Iris pigment epithelial cell (primary cell): ENCODE results near the gene PPIP5K2.
"Not testable (repeated sequence)": the region's sequence is repeated elsewhere in the genome, so short reads cannot be mapped to it uniquely, and the experiment has no call there.

Source experiments
- DNase-seq: peaks from one replicate; pipeline ENCODE4 v3.0.0-alpha.2; 2011; ENCODE audit warnings: low read depth

PPIP5K2 gene

DNA sequence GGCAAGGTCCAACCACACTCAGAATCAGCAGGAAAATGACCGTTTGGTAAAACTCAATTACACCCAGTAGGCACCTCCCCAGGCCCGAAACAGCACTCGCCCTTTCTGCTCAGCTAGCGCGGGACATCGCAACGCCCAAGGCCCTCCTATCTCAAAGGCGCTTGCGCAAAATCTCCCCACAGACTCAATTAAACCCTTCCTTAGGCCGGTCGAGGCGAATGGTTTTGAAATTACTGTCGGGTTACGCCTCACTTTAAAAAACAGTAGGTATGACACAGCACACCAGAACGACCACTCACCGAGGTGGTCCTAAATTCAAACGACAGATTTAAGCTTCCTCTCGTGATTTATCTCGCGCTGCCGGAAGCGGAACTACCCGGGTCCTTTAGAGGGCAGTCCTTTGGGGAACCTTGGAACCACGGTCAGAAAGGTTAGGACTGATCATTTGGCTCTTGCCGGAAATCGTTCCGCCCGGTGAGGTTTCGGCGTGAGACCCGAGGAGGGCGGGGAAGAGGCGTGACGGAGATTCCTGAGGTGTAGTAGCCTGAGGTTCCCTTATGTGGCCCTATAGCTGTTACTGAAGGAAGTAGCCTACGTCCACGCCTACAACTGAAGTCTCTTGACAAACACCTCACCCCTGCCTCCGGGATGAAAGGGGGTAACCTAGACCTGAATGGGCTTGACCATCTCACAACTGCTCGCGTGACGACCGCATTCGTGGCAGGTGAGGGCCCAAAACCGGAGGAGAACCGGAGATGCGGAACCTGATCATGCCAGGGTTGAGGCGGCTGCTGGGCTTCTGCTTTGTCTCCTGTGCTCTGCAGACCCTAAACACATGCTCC lies at the start of gene PPIP5K2, which contains the start of gene GIN1:
Gene PPIP5K2 (plus strand): TSS at position 537 of the 842 bp plus-strand sequence. CDS start 9,289 bp downstream, outside the sequence.
Gene GIN1 (minus strand): TSS at position 374 of the 842 bp plus-strand sequence. CDS start 11,431 bp downstream, outside the sequence.
- DNase-seq: peak; percentile 99

- not testable (repeated sequence) for DNase-seq
Observed at GRCh38 chr5:103073500-103073899, 46.6 kb upstream of the PPIP5K2 start.

- no peak for DNase-seq
Observed at GRCh38 chr5:103075442-103075841, 44.7 kb upstream of the PPIP5K2 start.

DNA sequence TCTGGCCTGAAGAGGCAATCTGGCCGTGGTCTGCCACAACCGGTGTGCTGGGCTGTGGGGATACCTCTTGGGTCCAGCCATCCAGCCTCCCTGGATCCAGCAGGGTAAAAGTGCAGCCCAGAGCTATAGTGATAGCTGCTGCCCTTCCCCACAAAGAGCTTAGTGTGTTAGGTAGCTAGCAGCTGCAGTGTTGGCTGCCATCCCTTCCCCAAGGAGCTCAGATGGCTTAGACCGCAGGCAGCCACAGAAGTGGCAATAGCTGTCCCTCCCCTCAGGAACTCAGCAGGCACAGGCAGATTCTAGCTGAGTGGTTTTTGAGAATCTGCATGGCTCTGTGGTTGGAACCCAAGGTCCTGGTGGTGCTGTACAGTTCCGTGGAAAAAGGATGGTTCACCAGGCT lies 40.3 kb upstream of the PPIP5K2 start:
- DNase-seq: no peak

DNA sequence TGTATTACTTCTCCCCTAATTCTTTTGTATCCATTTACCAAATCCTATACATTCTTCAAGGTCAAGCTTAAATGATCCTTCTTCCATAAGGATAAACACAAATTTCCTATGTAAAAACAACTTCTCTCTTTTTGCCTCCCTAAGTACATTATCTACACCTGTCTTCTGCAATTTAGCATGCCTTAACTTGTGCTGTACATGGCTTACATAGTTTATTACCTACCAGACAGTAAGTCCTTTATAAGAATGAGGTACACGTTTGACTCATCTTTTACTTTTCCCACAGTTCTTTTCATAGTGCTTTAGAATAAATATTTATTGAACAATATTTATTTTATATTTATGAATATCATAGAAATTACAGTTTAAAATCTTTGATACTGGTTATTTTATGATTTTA lies 33.6 kb upstream of the PPIP5K2 start:
- no peak for DNase-seq

DNA sequence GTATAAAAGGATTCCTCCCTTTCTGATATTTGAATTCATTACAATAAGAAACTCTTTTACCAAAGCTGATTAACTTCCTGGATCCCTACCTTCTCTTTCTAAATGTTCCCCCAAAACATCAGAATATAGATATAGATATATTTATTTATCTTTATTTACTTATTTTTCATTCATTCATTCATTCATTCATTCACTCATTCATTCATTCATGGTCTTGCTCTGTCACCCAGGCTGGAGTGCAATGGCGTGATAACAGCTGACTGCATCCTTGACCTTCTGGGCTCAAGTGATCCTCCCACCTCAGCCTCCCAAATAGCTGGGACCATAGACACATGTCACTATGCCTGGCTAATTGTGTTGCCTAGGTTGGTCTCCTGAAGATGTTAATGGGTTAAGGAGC lies 30.8 kb upstream of the PPIP5K2 start:
- no peak for DNase-seq

GRCh38 chr5:103090791-103091190 lies 29.3 kb upstream of the PPIP5K2 start:
- DNase-seq: no peak

DNA sequence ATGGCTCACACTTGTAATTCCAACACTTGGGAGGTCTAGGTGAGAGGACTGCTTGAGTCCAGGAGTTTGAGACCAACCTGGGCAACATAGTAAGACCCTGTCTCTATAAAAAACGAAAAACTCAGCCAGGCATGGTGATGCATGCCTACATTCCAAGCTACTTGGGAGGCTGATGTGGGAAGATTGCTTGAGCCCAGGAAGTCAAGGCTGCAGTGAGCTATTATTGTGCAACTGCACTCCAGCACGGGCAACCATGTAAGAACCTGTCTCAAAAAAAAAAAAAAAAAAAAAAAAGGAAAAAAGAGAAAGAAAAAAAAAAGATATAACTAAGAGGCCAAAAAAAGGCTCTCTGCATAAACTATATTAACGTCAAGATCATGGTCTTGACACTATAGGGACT lies 27.4 kb upstream of the PPIP5K2 start:
- peak; percentile 55 for DNase-seq

DNA sequence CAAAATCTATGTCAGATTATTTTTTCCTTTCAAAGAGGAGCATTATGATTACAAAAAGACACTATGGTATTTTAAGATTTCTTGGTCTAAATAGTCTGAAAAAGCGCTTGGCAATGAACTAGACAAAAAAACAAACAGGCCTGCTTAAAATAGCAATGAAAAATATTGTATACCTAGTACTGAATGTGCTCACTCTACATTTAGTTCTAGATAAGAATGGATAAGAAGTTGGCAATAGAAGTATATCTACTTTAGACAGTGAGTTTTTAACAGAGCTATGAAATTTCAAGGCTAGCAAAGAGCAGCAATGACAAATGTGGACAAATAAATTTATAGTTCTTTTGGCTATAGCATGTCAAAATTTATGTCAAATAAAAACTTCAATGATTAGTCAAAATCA lies 26.4 kb upstream of the PPIP5K2 start:
- DNase-seq: no peak

DNA sequence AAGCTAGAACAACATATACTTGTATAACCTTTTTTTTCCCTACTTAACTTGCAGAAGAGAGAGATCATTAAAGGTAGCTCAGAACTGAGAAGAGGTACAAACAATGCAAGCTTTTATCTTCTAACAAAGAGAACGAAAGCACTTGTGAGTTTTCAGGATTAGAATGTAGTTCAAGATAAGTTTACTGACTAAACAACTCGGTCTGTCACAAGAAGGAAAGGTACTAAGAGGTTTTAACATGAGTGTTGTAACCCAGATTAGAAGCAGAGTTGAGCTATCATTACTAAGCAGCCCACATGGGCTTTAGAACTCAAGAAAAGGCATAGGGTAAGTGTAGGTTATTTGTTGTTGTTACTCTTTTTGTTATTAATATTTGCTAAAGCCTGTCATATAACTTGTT lies 25.4 kb upstream of the PPIP5K2 start:
- peak; percentile 24 for DNase-seq

- DNase-seq: no peak
Observed at GRCh38 chr5:103098993-103099392, 21.1 kb upstream of the PPIP5K2 start.

GRCh38 chr5:103101079-103101750 lies 18.9 kb upstream of the PPIP5K2 start:
- DNase-seq: peak; percentile 5

GRCh38 chr5:103102234-103102633 lies 17.9 kb upstream of the PPIP5K2 start:
- DNase-seq: no peak

DNA sequence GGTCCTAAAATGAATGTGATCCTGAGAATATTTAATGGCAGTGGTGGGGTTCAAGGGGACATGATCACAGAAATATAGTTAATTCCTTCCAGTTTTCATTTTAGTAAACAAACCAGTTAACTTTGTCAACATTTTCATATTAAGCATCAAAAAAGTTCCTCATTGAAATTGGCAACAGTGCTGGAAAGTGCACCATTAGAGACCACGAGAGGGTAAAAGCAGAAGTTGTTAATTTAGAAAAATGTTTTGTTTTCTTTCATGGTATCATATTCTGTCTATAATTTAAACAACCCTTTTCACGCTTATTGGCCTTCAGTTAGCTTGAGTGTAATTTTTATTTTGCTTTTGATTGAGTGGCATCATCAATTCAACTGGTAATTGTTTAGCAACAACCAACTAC lies 12.0 kb upstream of the PPIP5K2 start:
- no peak for DNase-seq

- no peak for DNase-seq
Observed at GRCh38 chr5:103109277-103109676, 10.8 kb upstream of the PPIP5K2 start.

DNA sequence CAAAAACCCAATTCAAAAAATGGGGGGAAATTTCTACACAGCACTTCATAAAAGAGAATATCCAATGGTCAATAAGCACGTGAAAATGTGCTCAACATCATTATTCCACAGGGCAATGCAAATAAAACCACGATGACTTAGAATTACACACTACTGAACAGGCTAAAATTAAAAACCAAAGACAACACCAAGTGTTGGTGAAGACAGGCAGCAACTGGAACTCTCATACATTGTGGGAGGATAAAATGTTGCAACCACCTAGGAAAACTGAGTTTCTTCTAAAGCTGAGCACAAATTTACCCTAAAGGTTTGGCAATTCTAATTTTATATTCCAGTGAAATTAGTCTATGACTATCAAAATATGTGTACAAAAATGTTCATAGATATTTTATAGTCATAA lies 9.7 kb upstream of the PPIP5K2 start:
- no peak for DNase-seq

- no peak for DNase-seq
Observed at GRCh38 chr5:103111468-103111867, 8.6 kb upstream of the PPIP5K2 start.

DNA sequence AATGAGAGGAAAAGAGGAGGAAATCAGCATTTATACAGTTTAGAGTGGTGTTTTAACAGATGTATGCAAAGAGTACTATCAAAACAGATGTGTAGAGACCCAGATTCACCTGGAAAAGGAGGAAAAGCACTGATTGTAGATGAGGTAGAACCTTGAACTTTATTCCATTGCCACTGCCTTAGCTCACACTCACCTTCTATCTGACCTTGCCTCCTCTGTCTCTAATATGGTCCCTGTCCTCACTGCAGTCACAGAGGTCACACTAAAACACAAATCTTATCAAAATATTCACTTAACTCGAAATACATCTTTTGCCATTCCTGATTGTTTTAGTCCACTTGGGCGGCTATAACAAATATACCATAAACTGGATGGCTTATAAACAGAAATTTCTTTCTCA lies 7.2 kb upstream of the PPIP5K2 start:
- no peak for DNase-seq

DNA sequence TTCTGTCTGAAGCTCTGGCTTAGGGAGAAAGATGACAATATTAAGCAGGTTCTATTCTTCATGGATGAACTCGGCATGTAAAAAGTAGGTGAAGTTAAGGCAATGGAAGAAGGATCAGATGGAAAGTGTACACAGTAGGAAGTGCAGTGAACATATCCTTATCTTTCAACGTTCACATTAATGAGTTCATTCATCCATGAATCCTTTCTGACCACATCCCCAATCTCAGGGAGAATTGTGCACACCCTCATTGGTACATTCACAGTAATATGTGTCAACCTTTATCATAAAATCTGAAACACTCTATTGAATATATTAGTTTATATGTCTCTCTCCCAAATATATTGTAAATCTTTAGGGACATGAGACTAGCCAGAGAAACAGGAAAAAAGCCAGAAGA lies 5.7 kb upstream of the PPIP5K2 start:
- DNase-seq: peak; percentile 3

- DNase-seq: no peak
Observed at GRCh38 chr5:103117471-103117991, 2.6 kb upstream of the PPIP5K2 start.

- DNase-seq: no peak
Observed at GRCh38 chr5:103119070-103119764, 884 bp upstream of the PPIP5K2 start.

DNA sequence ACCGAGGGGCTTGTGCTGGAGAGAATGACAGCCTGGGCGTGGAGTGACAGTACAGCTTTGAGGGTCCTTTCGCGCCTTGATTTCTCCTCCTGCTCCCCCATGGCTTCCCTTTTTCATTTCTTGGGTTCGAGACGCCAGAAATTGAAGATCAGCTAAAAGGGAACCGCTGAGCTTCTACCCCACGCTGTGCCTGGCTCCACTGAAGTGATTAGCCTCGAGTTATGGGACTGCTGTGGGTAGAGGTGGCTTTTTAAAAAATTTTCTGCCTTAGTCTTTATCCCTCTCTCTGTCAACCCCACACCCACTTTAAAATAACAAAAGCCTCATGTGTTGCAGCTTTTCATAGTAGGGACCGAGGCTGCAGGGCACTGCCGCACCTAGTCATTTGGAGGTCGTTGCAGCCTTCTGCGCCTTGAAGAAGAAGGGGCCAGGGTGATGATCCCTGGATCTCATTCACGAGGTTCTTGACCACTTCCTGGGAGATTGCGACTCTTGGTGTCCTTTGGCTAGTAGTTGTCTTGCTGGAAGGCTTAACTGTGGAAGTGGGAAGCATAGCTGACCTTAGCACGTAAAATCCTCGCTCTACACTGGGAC lies 603 bp downstream of the PPIP5K2 start:
- DNase-seq: peak; percentile 23
